Measurements from ENCODE around the gene AKAP8L.
A peak's percentile ranks its signal among the peaks of the same experiment; 100 is the strongest.
"Not testable (repeated sequence)": the region's sequence is repeated elsewhere in the genome, so short reads cannot be mapped to it uniquely, and the experiment has no call there.

AKAP8L gene

DNA sequence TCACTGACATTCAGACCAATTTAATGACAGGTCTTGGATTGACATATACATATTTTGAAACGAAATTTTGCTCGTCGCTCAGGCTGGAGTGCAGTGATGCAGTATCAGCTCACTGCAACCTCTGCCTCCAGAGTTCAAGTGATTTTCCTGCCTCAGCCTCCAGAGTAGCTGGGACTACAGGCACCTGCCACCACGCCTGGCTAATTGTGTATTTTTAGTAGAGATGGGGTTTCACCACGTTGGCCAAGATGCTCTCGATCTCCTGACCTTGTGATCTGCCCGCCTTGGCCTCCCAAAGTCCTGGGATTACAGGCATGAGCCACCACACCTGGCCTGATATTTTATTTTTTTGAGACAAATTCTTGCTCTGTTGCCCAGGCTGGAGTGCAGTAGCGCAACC, 66.3 kb downstream of the AKAP8L start:
- DNase-seq, result not testable (repeated sequence)

- DNase-seq, result not testable (repeated sequence)
These were observed 77.5 kb downstream of the AKAP8L start for GRCh38 chr19:15341328-15341727.

GRCh38 chr19:15340086-15340485, 78.7 kb downstream of the AKAP8L start:
- no peak for DNase-seq

DNA sequence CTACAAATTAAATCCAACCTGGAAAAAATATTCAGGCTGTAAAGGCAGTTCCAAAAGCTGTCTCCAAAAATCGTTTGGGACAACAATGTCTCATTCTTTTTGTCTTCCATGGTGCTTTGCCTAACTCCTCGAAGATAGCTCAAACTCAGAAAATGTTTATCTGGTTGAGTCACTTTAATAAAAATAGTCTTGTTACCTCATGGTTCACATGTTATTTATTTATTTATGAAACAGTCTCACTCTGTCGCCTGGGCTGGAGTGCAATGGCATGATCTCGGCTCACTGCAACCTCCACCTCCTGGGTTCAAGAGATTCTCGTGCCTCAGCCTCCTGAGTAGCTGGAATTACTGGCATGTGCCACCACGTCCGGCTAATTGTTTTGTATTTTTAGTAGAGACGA, 81.6 kb downstream of the AKAP8L start:
- DNase-seq, result no peak

- peak; percentile 15 for DNase-seq
These were observed 82.8 kb downstream of the AKAP8L start for GRCh38 chr19:15335992-15336391.

GRCh38 chr19:15332311-15332996, 86.3 kb downstream of the AKAP8L start, which contains the start of gene BRD4:
BRD4 (minus strand) TSS chr19:15332539; CDS start chr19:15273099, 59,440 bp downstream.
- peak; percentile 43 for DNase-seq

DNA sequence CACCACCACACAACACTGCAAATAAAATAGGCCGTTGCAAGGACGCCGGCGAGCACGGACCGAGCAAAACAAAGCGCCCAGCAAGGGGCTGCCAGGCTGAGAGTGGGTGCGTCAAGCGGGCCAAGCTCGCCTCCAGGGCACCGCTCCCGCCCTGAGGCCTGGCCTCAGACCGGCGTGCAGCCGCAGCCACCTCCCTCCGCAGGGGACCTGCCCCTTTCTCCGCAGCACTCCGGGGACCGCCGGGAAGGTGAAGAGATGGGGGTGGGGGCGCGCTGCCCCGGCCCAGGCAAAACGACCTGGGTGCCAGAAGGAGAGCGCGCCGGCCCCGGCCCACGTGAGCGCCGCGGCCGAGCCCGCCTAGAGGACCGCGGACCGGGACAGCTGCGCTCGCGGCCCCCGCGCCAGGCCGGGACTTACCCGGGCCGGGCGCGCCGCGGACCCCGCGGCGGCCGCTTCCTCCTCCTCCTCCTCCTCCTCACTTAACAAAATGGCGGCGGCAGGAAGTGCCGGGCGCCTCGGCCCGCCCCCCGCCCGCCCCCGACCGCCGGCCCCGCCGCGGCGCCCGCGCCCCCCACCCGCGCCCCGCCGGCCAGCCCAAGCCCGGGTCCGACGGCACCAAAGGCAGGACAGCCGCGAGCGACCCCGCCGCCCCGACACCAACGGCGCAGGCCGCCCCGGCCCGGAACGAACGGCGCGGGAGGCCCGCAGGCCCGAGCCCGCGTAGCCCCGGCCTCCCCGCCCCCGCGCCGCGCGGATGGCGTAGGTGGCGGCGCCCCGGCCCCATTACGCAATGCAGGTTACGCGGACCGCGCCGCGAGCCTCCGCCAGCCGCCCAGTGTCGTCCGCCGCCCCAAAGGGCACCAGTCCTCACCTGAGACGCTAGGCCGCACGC, 87.1 kb downstream of the AKAP8L start:
- peak; percentile 15 for DNase-seq

DNA sequence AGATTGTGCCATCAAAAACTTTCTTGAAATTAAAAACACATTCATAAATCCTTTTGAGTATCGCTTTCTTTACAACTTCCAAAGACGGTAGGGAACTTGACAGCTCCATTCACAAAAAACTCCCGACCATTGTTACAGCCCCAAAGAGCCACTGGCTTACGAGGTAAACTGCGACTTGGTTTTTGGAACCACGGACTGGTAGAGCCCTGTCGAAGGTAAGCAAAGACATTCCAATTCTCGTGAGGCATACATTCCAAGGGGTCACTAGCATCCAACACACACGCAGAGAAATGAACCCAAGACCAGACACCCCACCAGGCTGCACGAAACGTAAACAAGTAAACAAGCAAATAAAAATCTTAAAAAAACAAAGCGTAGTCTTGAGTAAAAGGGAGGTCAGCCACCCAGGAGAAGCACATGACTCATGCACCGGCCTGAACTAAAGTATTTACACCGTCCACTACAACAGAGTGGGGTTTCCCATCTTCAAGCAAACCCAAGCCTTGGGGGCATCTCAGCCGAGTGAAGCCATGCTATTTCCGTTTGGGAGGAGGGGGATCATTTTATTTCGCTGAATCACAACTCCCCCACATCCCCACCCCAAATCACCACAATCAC, 87.9 kb downstream of the AKAP8L start:
- no peak for DNase-seq

All from NCI-H510A treated with DMSO at 0.1 percent for 48 hours (cell line).